GM18499 (cell line): ENCODE results near the gene TTN.

Experiments used
- ATAC-seq: cut with Tn5 transposase; IDR thresholded peaks from one replicate; pipeline ENCODE4 v1.9.1; 2021; ENCODE audit warnings: moderate number of reproducible peaks; ENCODE audit not compliant: insufficient read depth, unreplicated experiment

Gene TTN

GRCh38 chr2:178508646-178509045, 298.6 kb downstream of the TTN start:
- no peak for ATAC-seq

- ATAC-seq: no peak
Observed at GRCh38 chr2:178506949-178507348, 300.3 kb downstream of the TTN start.

GRCh38 chr2:178506524-178506923, 300.7 kb downstream of the TTN start:
- no peak for ATAC-seq

GRCh38 chr2:178506101-178506500, 301.1 kb downstream of the TTN start:
- ATAC-seq: no peak

GRCh38 chr2:178502751-178503150, 304.5 kb downstream of the TTN start:
- ATAC-seq: no peak

- ATAC-seq: no peak
Observed at GRCh38 chr2:178499640-178500039, 307.6 kb downstream of the TTN start.

- ATAC-seq: peak; percentile 63
Observed at GRCh38 chr2:178498137-178498536, 309.1 kb downstream of the TTN start.

GRCh38 chr2:178496049-178496448, 311.2 kb downstream of the TTN start:
- ATAC-seq: no peak

- ATAC-seq: no peak
Observed at GRCh38 chr2:178491612-178492011, 315.6 kb downstream of the TTN start.

- ATAC-seq: no peak
Observed at GRCh38 chr2:178485356-178485755, 321.9 kb downstream of the TTN start.

GRCh38 chr2:178484245-178485041, 322.8 kb downstream of the TTN start:
- no peak for ATAC-seq

- ATAC-seq: peak; percentile 36
Observed at GRCh38 chr2:178482437-178482836, 324.8 kb downstream of the TTN start.

- peak; percentile 30 for ATAC-seq
Observed at GRCh38 chr2:178480227-178481181, 326.7 kb downstream of the TTN start, which contains the start of gene PLEKHA3. Gene PLEKHA3, plus strand, starts transcription at chr2:178480457. Its CDS starts 413 bp downstream, at chr2:178480870.

- ATAC-seq: no peak
Observed at GRCh38 chr2:178479758-178480226, 327.4 kb downstream of the TTN start.

- ATAC-seq: no peak
Observed at GRCh38 chr2:178479275-178479616, 328.0 kb downstream of the TTN start.

GRCh38 chr2:178478439-178479274, 328.6 kb downstream of the TTN start, which contains the start of gene FKBP7:
Gene FKBP7, minus strand, starts transcription at chr2:178478600. Its CDS starts 101 bp downstream, at chr2:178478499.
- no peak for ATAC-seq

- no peak for ATAC-seq
Observed at GRCh38 chr2:178478130-178478438, 329.1 kb downstream of the TTN start.

GRCh38 chr2:178477443-178478129, 329.6 kb downstream of the TTN start:
- no peak for ATAC-seq

- no peak for ATAC-seq
Observed at GRCh38 chr2:178476477-178476876, 330.7 kb downstream of the TTN start.
